Fibroblast of skin of left quadriceps (primary cell): ENCODE data around the gene DAGLA.

Source experiments
- DNase-seq, 2 experiments: peaks; one replicate each; pipeline ENCODE4 v3.0.0-alpha.2; 2013; ENCODE audit warnings: low read depth in 2 of 2

The DAGLA gene

GRCh38 chr11:61728066-61728939, 48.1 kb downstream of the DAGLA start:
- DNase-seq, result no peak

GRCh38 chr11:61728940-61729219, 48.7 kb downstream of the DAGLA start:
- no peak for DNase-seq

- DNase-seq, result no peak
Observed at GRCh38 chr11:61730240-61730994, 50.2 kb downstream of the DAGLA start.

GRCh38 chr11:61731211-61731951, 51.2 kb downstream of the DAGLA start:
- DNase-seq, result no peak

- DNase-seq, result no peak
Observed at GRCh38 chr11:61731952-61732675, 51.9 kb downstream of the DAGLA start.

GRCh38 chr11:61732705-61733104, 52.5 kb downstream of the DAGLA start:
- no peak for DNase-seq

GRCh38 chr11:61733120-61733978, 53.2 kb downstream of the DAGLA start:
- DNase-seq, result peak; percentile 41 to 45

- no peak for DNase-seq
Observed at GRCh38 chr11:61734767-61735166, 54.6 kb downstream of the DAGLA start.

- no peak for DNase-seq
Observed at GRCh38 chr11:61735391-61735790, 55.2 kb downstream of the DAGLA start.

GRCh38 chr11:61736310-61736709, 56.1 kb downstream of the DAGLA start:
- DNase-seq, result no peak

GRCh38 chr11:61737131-61737530, 56.9 kb downstream of the DAGLA start:
- no peak for DNase-seq

- DNase-seq, result no peak
Observed at GRCh38 chr11:61737636-61738386, 57.6 kb downstream of the DAGLA start.

GRCh38 chr11:61738776-61739175, 58.6 kb downstream of the DAGLA start:
- DNase-seq, result no peak

- no peak for DNase-seq
Observed at GRCh38 chr11:61739413-61739812, 59.2 kb downstream of the DAGLA start.

- DNase-seq, result no peak
Observed at GRCh38 chr11:61739966-61740365, 59.8 kb downstream of the DAGLA start.

- no peak for DNase-seq
Observed at GRCh38 chr11:61742391-61742790, 62.2 kb downstream of the DAGLA start.

GRCh38 chr11:61743486-61744095, 63.4 kb downstream of the DAGLA start:
- DNase-seq, result no peak

GRCh38 chr11:61744181-61744580, 64.0 kb downstream of the DAGLA start:
- DNase-seq, result no peak

- no peak for DNase-seq
Observed at GRCh38 chr11:61744609-61745156, 64.5 kb downstream of the DAGLA start.
